HG03066 (cell line): ENCODE data around the gene STX8.
"Not testable (repeated sequence)": the region's sequence is repeated elsewhere in the genome, so short reads cannot be mapped to it uniquely, and the experiment has no call there.

Experiments used
- ATAC-seq: cut with Tn5 transposase; IDR thresholded peaks from one replicate; pipeline ENCODE4 v1.9.1; 2021; ENCODE audit warnings: low read depth; ENCODE audit not compliant: unreplicated experiment

Gene STX8

GRCh38 chr17:9575381-9576101 lies at the start of gene STX8:
TSS of gene STX8 (minus strand) at chr17:9575820. CDS start at chr17:9575808, 12 bp downstream.
- peak; percentile 66 for ATAC-seq

GRCh38 chr17:9622961-9623360 lies 47.3 kb upstream of the STX8 start:
- ATAC-seq, result no peak

- no peak for ATAC-seq
Observed at GRCh38 chr17:9615486-9615885, 39.9 kb upstream of the STX8 start.

GRCh38 chr17:9612006-9612405 lies 36.4 kb upstream of the STX8 start:
- no peak for ATAC-seq

GRCh38 chr17:9611557-9611956 lies 35.9 kb upstream of the STX8 start:
- ATAC-seq, result no peak

- ATAC-seq, result not testable (repeated sequence)
Observed at GRCh38 chr17:9607058-9607457, 31.4 kb upstream of the STX8 start.

GRCh38 chr17:9606453-9606852 lies 30.8 kb upstream of the STX8 start:
- no peak for ATAC-seq

GRCh38 chr17:9604583-9604982 lies 29.0 kb upstream of the STX8 start:
- ATAC-seq, result not testable (repeated sequence)

- no peak for ATAC-seq
Observed at GRCh38 chr17:9598661-9599060, 23.0 kb upstream of the STX8 start.

- not testable (repeated sequence) for ATAC-seq
Observed at GRCh38 chr17:9597638-9598037, 22.0 kb upstream of the STX8 start.

- ATAC-seq, result no peak
Observed at GRCh38 chr17:9594065-9594464, 18.4 kb upstream of the STX8 start.

GRCh38 chr17:9587969-9588656 lies 12.5 kb upstream of the STX8 start:
- ATAC-seq, result no peak

- ATAC-seq, result no peak
Observed at GRCh38 chr17:9577373-9577709, 1.7 kb upstream of the STX8 start.

GRCh38 chr17:9576521-9577372 lies 1.1 kb upstream of the STX8 start, which contains the start of gene CFAP52:
TSS of gene CFAP52 (plus strand) at chr17:9576642. CDS start at chr17:9576696, 54 bp downstream.
- no peak for ATAC-seq

GRCh38 chr17:9571201-9571600 lies 4.4 kb downstream of the STX8 start:
- no peak for ATAC-seq

- no peak for ATAC-seq
Observed at GRCh38 chr17:9568957-9569588, 6.5 kb downstream of the STX8 start.

- ATAC-seq, result no peak
Observed at GRCh38 chr17:9568004-9568403, 7.6 kb downstream of the STX8 start.

GRCh38 chr17:9566739-9567138 lies 8.9 kb downstream of the STX8 start:
- not testable (repeated sequence) for ATAC-seq

- ATAC-seq, result no peak
Observed at GRCh38 chr17:9566067-9566466, 9.6 kb downstream of the STX8 start.

GRCh38 chr17:9564104-9564503 lies 11.5 kb downstream of the STX8 start:
- no peak for ATAC-seq

- no peak for ATAC-seq
Observed at GRCh38 chr17:9557857-9558256, 17.8 kb downstream of the STX8 start.
